Hematopoietic multipotent progenitor cell treated with erythropoietin and hydrocortisone succinate and interleukin-3 and kit ligand, for 17 days (in vitro differentiated cells): ENCODE measurements around the gene FAM168A.

Experiments used
- DNase-seq: peaks from one replicate; pipeline ENCODE4 v3.0.0-alpha.2; 2015; ENCODE audit warnings: low spot score

The FAM168A gene

GRCh38 chr11:73426219-73426850 is 171.6 kb downstream of the FAM168A start:
- DNase-seq, result no peak

- no peak for DNase-seq
These were observed 172.8 kb downstream of the FAM168A start for GRCh38 chr11:73425108-73425507.

GRCh38 chr11:73423506-73423905 is 174.4 kb downstream of the FAM168A start:
- DNase-seq, result no peak

- no peak for DNase-seq
These were observed 175.0 kb downstream of the FAM168A start for GRCh38 chr11:73422886-73423285.

GRCh38 chr11:73420136-73420535 is 177.8 kb downstream of the FAM168A start:
- DNase-seq, result no peak

DNA sequence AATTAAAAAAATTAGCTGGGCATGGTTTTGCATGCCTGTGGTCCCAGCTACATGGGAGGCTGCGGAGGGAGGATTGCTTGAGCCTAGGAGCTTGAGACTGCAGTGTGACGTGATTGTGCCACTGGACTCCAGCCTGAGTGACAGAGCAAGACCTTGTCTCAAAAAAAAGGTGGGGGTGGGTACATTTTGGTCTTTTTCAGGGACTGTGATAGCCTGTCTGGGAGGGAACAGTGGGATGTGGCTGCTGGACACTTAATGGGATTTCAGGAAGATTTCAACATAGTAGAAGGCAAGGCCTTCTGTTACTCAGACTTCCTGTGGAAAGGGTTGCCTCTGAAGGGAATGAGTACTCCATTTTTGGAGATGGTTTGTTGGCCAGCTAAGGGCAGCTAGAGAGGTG is 181.1 kb downstream of the FAM168A start:
- no peak for DNase-seq

DNA sequence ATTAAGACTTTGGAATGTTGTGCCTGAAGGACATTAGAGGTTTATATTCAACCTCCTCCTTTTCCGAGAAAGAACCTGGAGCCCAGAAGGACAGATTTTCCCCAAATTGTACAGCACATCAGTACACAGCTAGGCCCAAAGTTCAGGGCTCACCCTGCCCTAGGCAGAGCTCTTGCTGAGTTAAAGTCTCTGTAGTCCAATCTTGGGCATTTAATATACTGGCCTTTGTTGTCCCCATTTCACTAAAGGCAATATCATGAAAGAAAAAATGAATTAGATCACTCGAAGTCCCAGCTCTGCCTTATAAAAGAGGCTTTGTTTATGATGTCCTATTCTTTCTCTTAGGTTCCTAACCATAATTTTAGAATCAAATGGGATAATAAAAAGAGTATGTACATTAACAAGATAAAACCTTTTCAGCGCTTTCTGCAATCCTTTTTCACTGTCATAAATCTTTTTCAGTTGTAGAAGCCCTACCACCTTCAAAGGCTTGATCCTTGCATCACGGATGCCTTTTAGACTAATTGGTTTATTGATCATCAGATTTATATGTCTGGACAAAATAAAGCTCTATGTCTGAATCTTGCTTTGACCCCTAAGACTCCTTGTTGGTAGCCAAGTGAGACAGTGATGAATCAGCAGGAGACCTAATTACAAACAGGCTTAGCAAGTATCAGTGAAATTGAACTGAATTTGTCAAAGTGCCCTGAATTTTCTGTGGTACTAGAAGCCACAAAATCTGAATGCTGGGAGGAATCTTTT is 181.9 kb downstream of the FAM168A start:
- no peak for DNase-seq

DNA sequence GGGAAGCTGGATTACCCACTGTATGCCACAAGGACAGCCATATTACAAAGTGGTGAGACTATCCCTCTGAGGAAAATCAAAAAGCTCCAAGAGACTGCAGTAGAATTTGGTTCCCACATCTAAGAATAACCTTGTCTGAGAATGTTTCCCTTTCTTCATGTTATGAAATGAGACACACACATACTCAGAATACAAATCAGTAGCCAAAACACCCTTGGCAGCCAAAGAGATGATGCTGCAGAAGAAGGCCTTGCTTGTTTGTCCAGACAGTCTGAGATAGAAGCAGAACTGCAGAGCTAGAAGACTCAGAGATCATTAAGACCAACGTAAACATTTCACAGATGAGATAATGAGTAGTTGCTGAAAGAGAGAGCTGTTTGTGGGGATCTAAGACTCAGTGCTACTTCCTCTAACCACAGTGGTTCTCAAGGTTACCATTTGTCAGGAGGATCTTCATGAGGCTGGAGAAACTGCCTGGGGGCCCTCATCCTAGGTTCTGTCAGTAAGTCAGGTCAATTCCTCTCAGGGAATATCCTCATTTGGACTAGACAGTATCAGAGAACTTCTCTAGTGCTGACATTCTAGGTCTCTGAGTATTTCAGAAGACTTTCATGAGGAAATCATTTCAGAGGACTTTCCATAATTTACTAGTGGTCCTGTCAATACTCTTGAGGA is 182.8 kb downstream of the FAM168A start:
- DNase-seq, result peak; percentile 11

GRCh38 chr11:73413256-73413655 is 184.7 kb downstream of the FAM168A start:
- DNase-seq, result no peak

DNA sequence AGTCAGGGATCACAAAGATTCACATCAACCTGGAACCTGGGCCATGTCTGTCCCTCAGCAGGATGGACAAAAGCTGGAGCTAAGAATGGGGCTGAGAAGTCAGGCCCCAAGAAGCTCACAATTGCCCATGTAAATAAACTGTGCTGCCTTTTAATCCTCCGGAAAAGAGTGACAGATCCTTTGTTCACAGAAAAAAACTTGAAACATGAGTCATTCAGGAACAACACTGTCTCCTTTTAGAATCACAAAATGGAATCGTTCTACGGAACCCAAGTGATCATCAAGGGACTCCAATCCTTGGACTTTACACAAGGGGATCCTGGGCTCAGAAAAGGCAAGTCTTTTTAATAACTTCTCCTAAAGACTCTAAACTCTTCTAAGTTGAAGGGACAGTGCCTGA is 185.6 kb downstream of the FAM168A start:
- DNase-seq, result no peak

DNA sequence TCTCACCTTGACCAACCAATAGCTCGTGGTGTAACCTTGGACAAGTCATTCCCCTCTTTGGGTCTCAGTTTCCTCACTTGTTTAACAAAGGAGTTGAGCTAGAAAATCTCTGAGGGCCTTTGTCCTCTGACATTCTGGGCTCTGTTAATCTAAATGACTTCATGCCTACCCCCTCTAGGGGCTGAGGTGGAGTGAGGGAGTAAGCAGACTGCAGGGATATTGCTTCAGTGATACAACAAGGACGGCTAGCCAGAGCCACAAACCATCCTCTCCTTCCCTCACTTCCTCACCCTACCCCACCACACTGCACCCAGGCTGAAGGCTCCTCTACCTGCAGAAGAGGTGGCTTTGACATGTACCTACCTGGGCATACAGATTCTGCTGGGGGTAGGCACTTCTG is 186.9 kb downstream of the FAM168A start:
- DNase-seq, result no peak

DNA sequence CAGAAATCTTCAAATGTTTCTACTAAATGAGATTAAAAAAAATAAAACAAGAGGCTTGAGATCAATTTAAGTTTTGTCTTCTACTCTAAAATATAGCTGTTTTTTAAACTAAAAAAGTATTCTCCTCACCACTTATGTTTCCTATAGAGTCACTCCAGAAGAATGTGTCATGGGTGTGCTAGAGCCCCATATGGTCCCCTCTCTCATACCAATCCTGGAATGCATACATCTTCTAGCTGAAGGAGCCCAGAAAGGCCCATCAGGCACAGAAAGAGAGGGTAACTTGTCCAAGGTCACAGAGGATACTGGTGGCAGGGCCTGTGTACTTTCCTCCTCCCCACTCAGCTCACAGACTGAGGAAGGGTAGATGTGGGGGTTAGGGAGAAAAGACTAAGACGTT is 187.3 kb downstream of the FAM168A start:
- no peak for DNase-seq

GRCh38 chr11:73409431-73409830 is 188.5 kb downstream of the FAM168A start:
- DNase-seq, result no peak

- no peak for DNase-seq
These were observed 191.3 kb downstream of the FAM168A start for GRCh38 chr11:73406619-73407018.

DNA sequence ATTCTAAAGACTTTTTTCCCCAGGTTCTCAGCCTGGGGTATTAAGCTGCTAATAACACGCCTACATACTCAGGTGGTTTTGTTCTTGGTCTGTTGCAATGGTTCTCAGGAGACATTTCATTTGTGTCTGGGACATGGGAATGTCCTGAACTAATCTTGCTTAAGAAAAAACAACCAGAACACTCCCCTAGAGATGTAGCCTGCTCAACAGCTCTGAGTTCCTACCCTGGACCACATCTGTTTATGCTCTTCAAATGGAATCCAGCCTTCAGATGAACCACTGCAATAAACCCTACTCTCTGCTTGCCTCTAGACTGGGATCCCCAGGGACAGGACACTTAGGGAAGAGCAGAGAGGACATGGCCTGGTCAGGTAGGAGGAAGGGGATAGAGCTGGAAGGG is 191.8 kb downstream of the FAM168A start:
- DNase-seq, result no peak

DNA sequence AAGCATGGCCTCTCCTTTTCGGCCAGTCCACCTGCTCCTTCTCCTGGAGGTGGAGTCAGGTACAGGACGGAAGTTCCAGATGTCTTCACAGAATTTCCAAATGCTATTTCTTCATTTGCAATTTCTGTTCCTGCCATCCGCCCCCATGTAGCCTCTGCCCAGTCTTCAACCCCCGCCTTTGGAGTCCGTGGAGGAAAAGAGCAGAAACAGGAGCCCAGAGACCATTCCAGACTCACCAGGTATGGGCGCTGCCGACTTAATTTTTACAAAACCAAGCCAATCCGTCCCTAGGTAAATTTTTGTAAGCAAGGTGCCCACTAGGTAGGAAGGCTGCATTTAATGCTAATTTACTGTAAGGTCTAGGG is 192.8 kb downstream of the FAM168A start:
- DNase-seq, result no peak

GRCh38 chr11:73404506-73405145 is 193.3 kb downstream of the FAM168A start:
- DNase-seq, result no peak

DNA sequence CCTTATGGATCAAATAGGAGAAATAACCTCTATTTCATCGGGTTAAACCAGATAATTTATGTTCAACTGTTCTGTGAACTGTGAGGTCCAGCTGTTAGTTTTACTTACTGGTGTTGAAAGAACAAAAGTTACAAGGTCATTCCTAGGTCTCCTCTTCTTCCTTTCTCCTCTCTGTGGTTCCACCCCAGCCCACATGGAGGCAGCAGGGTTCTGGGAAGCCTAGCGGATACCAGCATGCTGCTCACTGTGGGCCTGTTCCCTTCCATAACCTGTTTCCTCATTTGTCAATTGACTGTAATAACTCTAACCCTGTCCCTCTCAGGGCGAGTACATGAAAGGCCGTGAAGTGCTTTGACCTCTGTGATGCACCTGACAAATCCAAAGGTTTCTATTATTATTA is 193.9 kb downstream of the FAM168A start:
- no peak for DNase-seq

- no peak for DNase-seq
These were observed 194.4 kb downstream of the FAM168A start for GRCh38 chr11:73403541-73403940.

DNA sequence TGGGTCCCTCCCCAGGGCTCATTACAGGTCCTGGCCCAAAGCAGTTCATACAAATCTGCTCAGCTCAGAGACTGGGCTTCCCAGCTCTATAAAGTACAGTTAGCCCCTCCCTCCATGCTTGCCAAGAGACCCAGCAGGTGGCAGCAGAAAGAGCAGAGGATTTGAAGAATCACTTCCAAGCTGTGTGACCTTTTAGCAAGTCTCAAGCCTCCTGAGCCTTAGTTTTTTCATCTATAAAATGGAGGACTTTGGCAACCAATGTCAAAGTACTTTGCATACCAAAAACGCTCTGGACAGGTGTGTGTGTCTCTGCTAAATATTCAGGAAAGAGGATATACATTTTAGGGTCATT is 195.1 kb downstream of the FAM168A start:
- DNase-seq, result no peak

DNA sequence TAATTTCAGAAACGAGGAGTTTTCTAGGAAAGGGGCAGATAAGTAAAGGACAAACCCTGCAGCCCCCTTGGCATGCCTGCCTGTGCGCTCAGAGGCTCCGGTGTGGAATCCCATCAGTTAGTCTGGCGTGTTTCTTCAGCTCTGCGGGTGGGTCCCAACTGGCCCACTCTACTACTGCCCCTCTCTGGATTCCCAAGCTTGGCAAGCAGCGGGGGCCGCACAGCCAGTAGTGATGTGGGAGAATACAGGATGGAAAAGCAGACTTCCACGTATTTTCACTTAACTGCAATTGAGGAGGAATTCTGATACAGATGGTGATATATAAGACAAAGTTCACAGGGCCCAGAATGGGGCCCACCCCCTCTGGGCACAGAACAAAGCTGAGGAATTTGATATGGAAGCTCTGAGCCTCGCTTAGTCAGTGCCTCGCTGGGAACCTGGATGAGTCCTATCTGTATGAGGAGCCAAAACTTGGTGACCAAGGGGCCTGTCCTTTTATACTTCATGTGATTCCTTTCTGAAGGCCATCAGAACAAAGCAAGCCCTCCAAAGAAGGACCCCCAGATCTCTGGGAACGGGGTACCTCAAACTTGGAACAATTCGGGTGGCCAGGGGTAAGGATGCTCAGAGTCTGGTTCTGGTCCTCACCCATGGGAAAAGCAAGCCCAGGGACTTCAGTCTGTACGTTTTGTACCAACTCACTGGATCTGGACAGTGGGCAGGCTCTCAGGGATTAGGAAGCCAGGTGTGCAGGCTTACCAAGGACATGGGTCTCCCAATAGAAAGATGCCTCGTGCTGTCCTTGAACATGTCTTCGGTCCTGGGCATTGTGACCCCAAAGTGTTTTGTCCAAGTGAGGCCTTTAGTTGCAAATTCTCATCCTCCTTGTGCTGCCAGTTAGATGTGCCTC is 195.7 kb downstream of the FAM168A start:
- DNase-seq, result no peak
